AG09319 (cell line): ENCODE results near the gene KIR2DL3.
"Not testable (repeated sequence)": the region's sequence is repeated elsewhere in the genome, so short reads cannot be mapped to it uniquely, and the experiment has no call there.

Experiments used
- DNase-seq: peaks from one replicate; pipeline ENCODE4 v3.0.0-alpha.2; 2010; ENCODE audit warnings: low read depth; ENCODE audit errors: extremely low read depth
- CTCF ChIP-seq: IDR thresholded peaks from 2 replicates; pipeline ENCODE4 v1.5.1; 2011; ENCODE audit warnings: low read depth, mild to moderate bottlenecking, inconsistent platforms, low read length, moderate library complexity

The KIR2DL3 gene

DNA sequence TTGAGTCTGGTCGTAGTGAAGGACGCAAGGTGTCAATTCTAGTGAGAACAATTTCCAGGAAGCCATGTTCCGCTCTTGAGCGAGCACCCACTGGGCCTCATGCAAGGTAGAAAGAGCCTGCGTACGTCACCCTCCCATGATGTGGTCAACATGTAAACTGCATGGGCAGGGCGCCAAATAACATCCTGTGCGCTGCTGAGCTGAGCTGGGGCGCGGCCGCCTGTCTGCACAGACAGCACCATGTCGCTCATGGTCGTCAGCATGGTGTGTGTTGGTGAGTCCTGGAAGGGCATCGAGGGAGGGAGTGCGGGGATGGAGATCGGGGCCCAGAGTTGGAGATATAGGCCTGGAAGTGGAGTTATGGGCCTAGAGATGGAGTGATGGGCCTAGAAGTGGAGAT lies at the start of gene KIR2DL3:
Gene KIR2DL3 (plus strand): TSS at position 208 of the 400 bp plus-strand sequence. CDS start 33 bp downstream, at position 241.
- not testable (repeated sequence) for DNase-seq

DNA sequence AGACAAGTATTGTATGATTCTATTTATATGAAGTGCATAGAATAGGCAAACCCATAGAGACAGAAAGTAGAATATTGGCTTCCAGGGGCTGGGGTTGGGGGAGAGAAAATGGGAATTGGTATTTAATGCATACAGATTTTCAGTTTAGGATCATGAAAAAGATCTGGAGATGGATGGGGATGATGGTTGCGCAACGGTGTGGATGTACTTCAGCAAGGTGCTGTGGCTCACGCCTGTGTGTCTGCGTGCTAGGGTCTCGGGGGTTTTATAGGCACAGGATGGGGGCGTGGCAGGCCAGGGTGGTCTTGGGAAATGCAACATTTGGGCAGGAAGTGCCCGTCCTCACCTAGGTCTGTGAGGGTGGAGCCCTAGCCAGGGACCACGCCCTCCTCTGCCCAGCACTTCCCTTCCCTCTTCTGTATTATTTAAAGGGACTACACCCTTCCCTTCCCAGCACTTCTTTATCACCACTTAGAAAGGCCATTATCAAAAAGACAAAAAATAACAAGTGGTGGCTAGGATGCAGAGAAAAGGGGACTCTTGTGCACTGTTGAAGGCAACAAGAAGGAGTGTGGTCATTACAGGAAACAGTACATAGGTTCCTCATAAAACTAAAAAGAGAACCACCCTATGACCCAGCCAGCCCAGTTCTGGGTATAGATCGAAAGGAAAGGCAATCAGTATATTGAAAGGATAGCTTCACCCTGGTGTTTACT lies 46.6 kb upstream of the KIR2DL3 start:
- DNase-seq = no peak
- no peak for TF ChIP-seq CTCF

DNA sequence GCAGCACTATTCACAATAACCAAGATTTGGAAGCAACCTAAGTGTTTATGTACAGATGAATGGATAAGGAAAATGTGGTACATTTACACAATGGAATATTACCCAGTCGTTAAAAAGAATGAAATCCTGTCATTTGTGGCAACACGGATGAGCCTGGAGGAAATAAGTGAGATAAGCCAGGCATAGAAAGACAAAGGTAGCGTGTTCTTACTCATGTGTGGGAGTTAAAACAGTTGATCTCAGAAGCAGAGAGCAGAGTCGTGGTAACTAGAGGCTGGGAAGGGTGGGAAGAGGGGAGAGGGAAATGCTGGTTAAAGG lies 46.1 kb upstream of the KIR2DL3 start:
- DNase-seq = no peak
- no peak for TF ChIP-seq CTCF

DNA sequence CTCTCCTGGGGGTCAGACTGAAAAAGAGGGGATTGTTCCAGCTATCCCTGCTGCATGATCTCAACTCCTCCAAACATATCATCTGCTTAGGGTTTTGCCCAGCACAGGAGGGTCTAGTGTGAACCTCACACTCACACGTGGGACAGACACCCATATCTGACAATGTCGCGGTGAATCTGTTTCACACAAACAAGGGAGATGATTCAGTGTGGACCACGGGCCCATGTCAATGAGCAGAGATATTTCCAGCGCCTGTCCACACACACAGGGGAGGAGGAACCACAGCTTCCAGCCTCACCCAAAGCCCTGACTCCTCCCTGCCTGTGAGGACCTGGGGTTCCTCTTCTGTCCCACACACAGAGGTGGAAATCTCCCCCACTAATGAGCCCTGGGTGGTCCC lies 43.7 kb upstream of the KIR2DL3 start:
- no peak for TF ChIP-seq CTCF
- no peak for DNase-seq

DNA sequence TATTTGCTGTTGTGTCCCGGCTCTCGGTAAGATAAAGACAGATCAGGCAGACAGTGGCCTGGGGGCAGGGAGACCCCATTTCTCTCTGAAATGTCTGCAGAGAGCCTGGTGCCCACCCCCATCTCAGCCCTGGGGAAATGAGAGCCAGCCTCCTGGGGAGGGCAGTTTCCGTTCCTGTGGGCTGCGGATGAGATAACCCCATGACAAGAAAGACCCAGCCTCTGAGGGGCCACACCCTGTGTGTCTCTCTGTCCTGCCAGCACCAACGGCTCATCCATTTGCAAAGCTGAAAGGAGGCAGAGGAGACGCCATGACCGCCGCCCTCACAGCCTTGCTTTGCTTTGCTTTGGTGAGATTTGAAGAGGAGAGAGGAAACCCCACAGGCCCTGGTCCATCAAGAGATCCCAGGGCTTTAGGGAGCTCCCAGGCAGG lies 42.2 kb upstream of the KIR2DL3 start:
- no peak for TF ChIP-seq CTCF
- DNase-seq = no peak

DNA sequence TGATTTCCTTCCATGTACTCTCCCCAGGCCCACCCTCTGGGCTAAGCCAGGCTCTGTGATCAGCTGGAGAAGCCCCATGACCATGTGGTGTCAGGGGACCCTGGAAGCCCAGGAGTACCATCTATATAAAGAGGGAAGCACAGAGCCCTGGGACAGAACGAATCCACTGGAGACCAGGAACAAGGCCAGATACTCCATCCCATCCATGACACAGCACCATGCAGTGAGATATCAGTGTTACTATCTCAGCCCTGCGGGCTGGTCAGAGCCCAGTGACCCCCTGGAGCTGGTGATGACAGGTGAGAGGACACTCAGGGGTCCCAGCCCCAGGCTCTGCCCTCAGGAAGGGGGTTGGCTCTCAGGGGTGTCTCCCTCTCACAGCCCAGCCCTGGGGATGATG lies 41.5 kb upstream of the KIR2DL3 start:
- no peak for DNase-seq
- no peak for TF ChIP-seq CTCF

GRCh38 chr19:54697716-54698115 lies 40.6 kb upstream of the KIR2DL3 start:
- not testable (repeated sequence) for DNase-seq

GRCh38 chr19:54704928-54705327 lies 33.4 kb upstream of the KIR2DL3 start:
- TF ChIP-seq CTCF = no peak
- DNase-seq = no peak
